ENCODE measurements around the gene MPDZ.

DNA sequence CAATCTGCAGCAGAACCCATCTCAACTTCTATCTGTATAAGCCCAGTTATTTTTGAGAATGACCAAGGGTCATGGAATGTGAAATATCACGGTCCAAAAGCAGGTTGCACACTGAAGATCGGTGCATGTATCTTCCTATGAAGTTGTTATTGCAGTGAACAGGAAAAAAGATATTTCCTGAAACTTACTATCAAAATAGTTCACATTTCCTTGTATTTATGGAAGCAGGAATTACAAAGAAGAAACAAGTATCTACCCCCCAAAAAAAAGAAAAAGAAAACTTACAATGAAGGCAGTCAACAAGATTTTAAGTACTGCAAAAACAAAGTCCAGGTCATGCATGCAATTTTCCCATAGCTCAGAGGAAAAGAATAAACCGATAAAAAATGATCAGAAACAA, 70.0 kb downstream of the MPDZ start:
- no peak for TF ChIP-seq SUZ12 (IDR thresholded peaks at IDR 0.05; ENCODE audit: extremely low read depth, insufficient read depth, insufficient read length)
- TF ChIP-seq YY1 (IDR thresholded peaks at IDR 0.05; ENCODE audit: insufficient read depth, insufficient read length) = no peak

Measured in NT2/D1 (cell line).